Endothelial cell of umbilical vein (primary cell): ENCODE measurements around the gene LHPP. TPM values are rescaled to one million over a fixed set of nuclear protein-coding genes. Genes with fewer than 3 reads are reported as not detected.

ENCODE experiments used
- BruUV-seq: library from RNA; stranded (reverse); fragments of 400-500 nt; replicated peaks from 2 replicates; lab custom pipeline; 2021; lab: Mats Ljungman, UMichigan
- CTCF ChIA-PET: fragments of 300-600, 350-600 bp; sonication (Branson Sonifier 250); formaldehyde crosslinking; loops from one replicate; lab custom pipeline; 2021; ENCODE audit warnings: antibody characterized with exemption, inconsistent platforms; lab: Charles Lee
- POLR2A ChIA-PET: fragments of 300-600, 350-600 bp; sonication (Branson Sonifier 250); formaldehyde crosslinking; loops from one replicate; lab custom pipeline; 2021; ENCODE audit warnings: antibody characterized with exemption, inconsistent platforms; lab: Charles Lee
- DNase-seq: peaks from one replicate; pipeline ENCODE4 v3.0.0-alpha.2; 2011; ENCODE audit warnings: low read depth, low spot score
- FAIRE-seq: peaks from 2 replicates; lab custom pipeline; 2011; peaks lifted over from hg19 to GRCh38; lab: Jason Lieb, UNC
- H2AFZ ChIP-seq: 2 replicates; pipeline ENCODE4 v1.6.0; 2012; ENCODE audit warnings: low read depth, low read length, control low read depth, inconsistent platforms
- H3K27ac ChIP-seq: 2 replicates; pipeline ENCODE4 v1.5.1; 2011; ENCODE audit warnings: low read depth, mild to moderate bottlenecking, control low read depth, low read length, moderate library complexity; ENCODE audit not compliant: insufficient read depth
- H3K27me3 ChIP-seq, 2 experiments: 2 replicates each; pipeline versions ENCODE4 v1.6.0 to v1.6.1; 2011; ENCODE audit warnings: low read length in 2 of 2, mixed read lengths in 1 of 2; ENCODE audit not compliant: control insufficient read depth in 2 of 2, insufficient read depth in 2 of 2
- H3K36me3 ChIP-seq, 2 experiments: 2 replicates in 1 of 2; 3 replicates in 1 of 2; pipeline ENCODE4 v1.5.1; 2011; ENCODE audit warnings: low read length in 2 of 2, mild to moderate bottlenecking in 1 of 2, moderate library complexity in 1 of 2; ENCODE audit not compliant: control insufficient read depth in 2 of 2, insufficient read depth in 2 of 2; ENCODE audit errors: extremely low read depth in 1 of 2
- H3K4me1 ChIP-seq: 3 replicates; pipeline ENCODE4 v1.5.1; 2011; ENCODE audit warnings: mild to moderate bottlenecking, low read length; ENCODE audit not compliant: control insufficient read depth, insufficient read depth; ENCODE audit errors: extremely low read depth
- H3K4me2 ChIP-seq: 2 replicates; pipeline ENCODE4 v1.6.1; 2011; ENCODE audit warnings: low read length, control low read depth, mixed read lengths; ENCODE audit not compliant: insufficient read depth
- H3K4me3 ChIP-seq, 3 experiments: fragments of 200-600 bp in 1 of 3; sonication (generic), shearing (Covaris generic) in 1 of 3; replicated peaks in 1 of 3; 2 replicates each; pipeline ENCODE4 v1.5.1; 2011 to 2016; ENCODE audit warnings: control low read depth in 3 of 3, low read length in 3 of 3, mild to moderate bottlenecking in 2 of 3, inconsistent platforms in 1 of 3, low read depth in 1 of 3, moderate library complexity in 1 of 3; ENCODE audit not compliant: insufficient read depth in 1 of 3
- H3K79me2 ChIP-seq: 2 replicates; pipeline ENCODE4 v1.6.0; 2012; ENCODE audit warnings: low read length, inconsistent platforms; ENCODE audit not compliant: control insufficient read depth, insufficient read depth
- H3K9ac ChIP-seq: replicated peaks from 2 replicates; pipeline ENCODE3; 2011; ENCODE audit warnings: low read length, control low read depth; ENCODE audit not compliant: insufficient read depth; ENCODE audit errors: extremely low read depth
- H3K9me1 ChIP-seq: replicated peaks from 3 replicates; pipeline ENCODE4 v1.6.0; 2011; ENCODE audit warnings: mild to moderate bottlenecking, low read length; ENCODE audit not compliant: control insufficient read depth, insufficient read depth; ENCODE audit errors: extremely low read depth
- H3K9me3 ChIP-seq: replicated peaks from 2 replicates; pipeline ENCODE4 v1.5.1; 2012; ENCODE audit warnings: low read length, inconsistent platforms; ENCODE audit not compliant: control insufficient read depth, insufficient read depth
- H4K20me1 ChIP-seq: replicated peaks from 2 replicates; pipeline ENCODE3; 2011; ENCODE audit warnings: mild to moderate bottlenecking, low read length; ENCODE audit not compliant: control insufficient read depth, insufficient read depth; ENCODE audit errors: extremely low read depth
- EZH2 ChIP-seq: IDR thresholded peaks from 2 replicates; pipeline ENCODE4 v1.6.1; 2012; ENCODE audit warnings: borderline replicate concordance, low read depth, mild to moderate bottlenecking, moderate library complexity, low read length, inconsistent platforms; ENCODE audit not compliant: severe bottlenecking
- FOS ChIP-seq: IDR thresholded peaks from 2 replicates; pipeline ENCODE4 v1.6.1; 2011; ENCODE audit warnings: mild to moderate bottlenecking, low read length, moderate library complexity, borderline replicate concordance; ENCODE audit not compliant: insufficient read depth
- GATA2 ChIP-seq: IDR thresholded peaks from 2 replicates; pipeline ENCODE4 v1.7.0; 2011; ENCODE audit warnings: low read depth, mild to moderate bottlenecking, moderate library complexity, mixed read lengths, low read length; ENCODE audit not compliant: insufficient read length, insufficient read depth
- JUN ChIP-seq: IDR thresholded peaks from 2 replicates; pipeline ENCODE4 v1.6.1; 2011; ENCODE audit warnings: borderline replicate concordance, low read depth; ENCODE audit not compliant: insufficient read length, insufficient read depth
- MAX ChIP-seq: IDR thresholded peaks from 2 replicates; pipeline ENCODE4 v1.6.1; 2011; ENCODE audit not compliant: insufficient read depth, insufficient read length
- MYC ChIP-seq: IDR thresholded peaks from one replicate; pipeline ENCODE4 v1.6.1; 2011; ENCODE audit warnings: mild to moderate bottlenecking, low read depth, low read length
- POLR2A ChIP-seq: IDR thresholded peaks from 2 replicates; pipeline ENCODE4 v1.6.1; 2012; ENCODE audit warnings: low read depth, mild to moderate bottlenecking, control low read depth, low read length
- POLR2AphosphoS5 ChIP-seq: IDR thresholded peaks from 2 replicates; pipeline ENCODE4 v1.6.1; 2012; ENCODE audit warnings: low read depth, mild to moderate bottlenecking, control low read depth, low read length, moderate library complexity; ENCODE audit not compliant: insufficient read depth
- dilution Hi-C: fragments of 300-500 bp; cut with MboI; formaldehyde crosslinking; loops from one replicate; pipeline ENCODE4 v1.15.0; 2019; ENCODE audit warnings: low sequenced_read_pairs; ENCODE audit not compliant: extremely low pct_ligation_motif_present
- intact Hi-C: fragments of 100-400 bp; cut with micrococcal nuclease; formaldehyde crosslinking; loops from one replicate; pipeline ENCODE4 v1.10.0; 2022
- polyA plus RNA-seq, 4 experiments: library from polyadenylated mRNA; depleted of rRNA in 3 of 4; stranded (reverse) in 3 of 4; unstranded in 1 of 4; fragments of >200 nt; gene quantifications; 2 replicates each; pipeline versions ENCODE4 v1.2.1 to v1.2.3, GENCODE V29; 2011 to 2012; ENCODE audit warnings: missing spikeins in 1 of 4
- total RNA-seq: library from RNA; stranded (reverse); gene quantifications from 2 replicates; pipeline ENCODE4 v1.2.3, GENCODE V29; 2021
- TF ChIP-seq, protein P1 (sequence below), 2 donors: IDR thresholded peaks; 1 replicate in 1 of 2; 2 replicates in 1 of 2; pipeline ENCODE4 v1.5.1; 2011; ENCODE audit warnings: low read length in 2 of 2, mild to moderate bottlenecking in 2 of 2, moderate library complexity in 2 of 2, control low read depth in 1 of 2, inconsistent platforms in 1 of 2, low read depth in 1 of 2; ENCODE audit not compliant: insufficient read depth in 1 of 2; ENCODE audit errors: extremely low read depth in 1 of 2

The LHPP gene
- total and polyA plus RNA-seq, 2 donors (not counting 3 experiments of a cell fraction or from before 2014, with no cell fraction given): 5.8 to 11.2 TPM

GRCh38 chr10:124592736-124593430 is 131.3 kb downstream of the LHPP start:
- H3K36me3 ChIP-seq: no peaks in the 10 kb centered on the region
- no TSS peak for BruUV-seq
- no peak for FAIRE-seq
- H3K79me2 ChIP-seq: no peaks in the 10 kb centered on the region
- ChIA-PET POLR2A (no interaction called here), CTCF (interaction anchor here (0.6 to 1.3 kb wide), 2 partner anchors 148 to 175 kb away, joined by 3 to 5 read pairs; no protein-coding TSS in a partner anchor)
- TF ChIP-seq POLR2A (no peak), FOS (no peak), GATA2 (no peak), JUN (no peak), EZH2 (no peak), POLR2AphosphoS5 (no peak), MAX (no peak), MYC (no peak)
- TF ChIP-seq, protein P1, sequence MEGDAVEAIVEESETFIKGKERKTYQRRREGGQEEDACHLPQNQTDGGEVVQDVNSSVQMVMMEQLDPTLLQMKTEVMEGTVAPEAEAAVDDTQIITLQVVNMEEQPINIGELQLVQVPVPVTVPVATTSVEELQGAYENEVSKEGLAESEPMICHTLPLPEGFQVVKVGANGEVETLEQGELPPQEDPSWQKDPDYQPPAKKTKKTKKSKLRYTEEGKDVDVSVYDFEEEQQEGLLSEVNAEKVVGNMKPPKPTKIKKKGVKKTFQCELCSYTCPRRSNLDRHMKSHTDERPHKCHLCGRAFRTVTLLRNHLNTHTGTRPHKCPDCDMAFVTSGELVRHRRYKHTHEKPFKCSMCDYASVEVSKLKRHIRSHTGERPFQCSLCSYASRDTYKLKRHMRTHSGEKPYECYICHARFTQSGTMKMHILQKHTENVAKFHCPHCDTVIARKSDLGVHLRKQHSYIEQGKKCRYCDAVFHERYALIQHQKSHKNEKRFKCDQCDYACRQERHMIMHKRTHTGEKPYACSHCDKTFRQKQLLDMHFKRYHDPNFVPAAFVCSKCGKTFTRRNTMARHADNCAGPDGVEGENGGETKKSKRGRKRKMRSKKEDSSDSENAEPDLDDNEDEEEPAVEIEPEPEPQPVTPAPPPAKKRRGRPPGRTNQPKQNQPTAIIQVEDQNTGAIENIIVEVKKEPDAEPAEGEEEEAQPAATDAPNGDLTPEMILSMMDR (IDR thresholded peaks at IDR 0.05; ENCODE audit: extremely low read depth in 1 of 2, insufficient read depth in 1 of 2, low read depth in 1 of 2, low read length in 2 of 2): no peak
- no peaks in the 10 kb centered on the region for H3K9me1 ChIP-seq
- H3K4me1 ChIP-seq: peaks cover 2% of the 10 kb centered on the region
- dilution Hi-C loops: no loop called here
- intact Hi-C loops: no loop called here
- H3K27me3 ChIP-seq: peaks cover 0 to 1% of the 10 kb centered on the region in 2 experiments
- H3K4me3 ChIP-seq: no peak overlapping the region
- no peak overlapping the region for H3K4me2 ChIP-seq
- H2AFZ ChIP-seq: no peak overlapping the region
- no peak for DNase-seq
- H3K9ac ChIP-seq: no peak overlapping the region
- no peak overlapping the region for H3K27ac ChIP-seq
- H3K9me3 ChIP-seq: no peaks in the 10 kb centered on the region
- no peaks in the 10 kb centered on the region for H4K20me1 ChIP-seq
